T-helper 9 cell (primary cell): ENCODE data around the gene CFAP54.
A peak's percentile ranks its signal among the peaks of the same experiment; 100 is the strongest.

Experiments
- DNase-seq: peaks from one replicate; pipeline ENCODE4 v3.0.0-alpha.2; 2020

CFAP54 gene

DNA sequence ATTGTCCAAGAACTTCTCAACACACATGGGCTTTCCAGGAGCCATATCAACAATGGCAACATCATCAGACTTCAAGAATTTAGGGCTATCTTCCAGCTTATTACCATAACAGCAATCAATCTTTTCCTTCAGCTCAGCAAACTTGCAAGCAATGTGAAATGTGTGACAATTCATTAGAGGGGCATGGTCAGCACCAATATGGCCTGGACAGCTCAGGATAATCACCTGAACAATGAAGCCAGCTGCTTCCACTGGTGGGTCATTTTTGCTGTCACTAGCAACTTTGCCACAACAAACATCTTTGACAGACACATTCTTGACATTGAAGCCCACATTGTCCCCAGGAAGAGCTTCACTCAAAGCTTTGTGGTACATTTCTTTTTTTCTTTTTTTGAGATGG is 411.8 kb downstream of the CFAP54 start:
- no peak for DNase-seq

GRCh38 chr12:96902076-96902475 is 412.7 kb downstream of the CFAP54 start:
- DNase-seq, result no peak

DNA sequence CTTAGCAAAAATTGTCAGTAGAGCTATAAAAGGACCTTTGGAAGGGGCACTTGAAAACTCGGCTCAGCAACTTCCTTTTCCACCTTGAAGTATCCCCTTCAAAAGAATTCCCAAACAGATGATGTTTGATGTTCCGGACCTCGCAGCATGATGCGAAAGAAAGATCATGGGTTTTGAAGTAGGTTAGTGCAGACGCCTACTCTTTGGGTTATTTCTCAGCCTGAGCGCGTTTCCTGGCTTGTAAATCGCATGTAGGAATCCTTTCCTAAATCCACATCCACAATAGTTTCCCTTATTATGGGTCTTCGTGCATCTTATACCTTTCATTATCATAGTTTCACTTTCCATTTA is 417.1 kb downstream of the CFAP54 start:
- no peak for DNase-seq

DNA sequence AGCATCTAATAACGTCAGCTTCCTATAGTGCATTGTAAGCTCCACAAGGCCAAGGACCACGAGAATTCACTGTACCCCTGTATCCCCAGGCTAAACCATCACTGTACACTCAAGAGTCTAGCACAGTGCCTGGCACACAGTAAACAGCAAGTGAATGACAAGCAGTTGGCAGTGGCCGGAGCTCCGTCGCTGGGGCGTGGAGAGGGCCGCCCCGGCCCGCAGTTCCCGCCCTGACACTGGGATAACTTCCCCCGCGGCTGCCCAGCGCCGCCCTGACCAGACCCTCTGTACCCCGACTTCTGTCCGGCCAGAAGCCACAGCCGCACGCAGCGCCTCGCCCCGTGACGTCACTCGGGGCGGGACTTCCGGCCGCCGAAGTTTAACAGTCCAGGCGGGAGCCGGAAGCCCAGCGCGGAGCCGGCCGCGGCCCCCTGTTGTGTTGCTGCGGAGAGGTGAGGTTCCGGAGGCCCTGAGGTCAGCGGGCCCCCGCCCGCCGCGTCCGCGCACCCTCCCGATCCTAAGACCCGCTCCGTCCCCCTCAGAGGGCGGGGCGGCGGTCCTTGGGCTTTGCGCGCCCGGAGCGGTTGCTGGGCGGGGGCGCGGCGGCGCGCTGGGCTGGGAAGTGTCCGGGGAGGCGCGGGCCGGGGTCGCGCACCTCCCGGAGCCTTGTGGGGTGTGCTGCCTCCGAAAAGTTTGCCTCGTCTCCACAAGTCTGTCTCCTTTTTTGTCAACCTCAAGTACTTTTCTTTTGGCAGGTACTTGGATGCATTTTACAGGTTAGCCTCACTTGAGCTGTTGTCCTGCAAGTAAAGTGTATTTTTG is 417.7 kb downstream of the CFAP54 start, which contains the start of gene NEDD1:
Gene NEDD1 (plus strand): TSS at position 409 of the 822 bp plus-strand sequence. CDS start 2,503 bp downstream, outside the sequence.
- DNase-seq, result peak; percentile 77

GRCh38 chr12:96907671-96908422 is 418.5 kb downstream of the CFAP54 start:
- DNase-seq, result no peak

GRCh38 chr12:96908423-96908675 is 419.0 kb downstream of the CFAP54 start:
- DNase-seq, result no peak

DNA sequence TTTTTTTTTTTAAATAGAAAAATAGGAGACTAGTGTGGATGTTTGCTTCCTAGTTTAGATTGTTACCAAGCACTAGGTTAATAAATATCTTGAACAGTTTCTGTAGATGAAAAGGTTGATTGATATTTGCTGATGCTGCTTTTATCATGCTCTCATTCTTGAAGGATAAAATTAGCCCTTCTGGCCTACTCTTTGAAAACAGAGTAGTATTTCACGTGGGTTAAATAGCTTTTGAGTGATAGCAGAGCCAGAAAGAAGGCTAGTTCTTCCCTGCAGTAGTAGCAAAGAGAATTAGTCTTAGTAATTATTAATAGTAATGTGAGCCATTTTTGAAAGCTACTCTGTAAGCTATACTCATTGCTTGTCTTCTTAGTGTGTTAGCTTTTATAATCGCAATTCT is 422.9 kb downstream of the CFAP54 start:
- no peak for DNase-seq

DNA sequence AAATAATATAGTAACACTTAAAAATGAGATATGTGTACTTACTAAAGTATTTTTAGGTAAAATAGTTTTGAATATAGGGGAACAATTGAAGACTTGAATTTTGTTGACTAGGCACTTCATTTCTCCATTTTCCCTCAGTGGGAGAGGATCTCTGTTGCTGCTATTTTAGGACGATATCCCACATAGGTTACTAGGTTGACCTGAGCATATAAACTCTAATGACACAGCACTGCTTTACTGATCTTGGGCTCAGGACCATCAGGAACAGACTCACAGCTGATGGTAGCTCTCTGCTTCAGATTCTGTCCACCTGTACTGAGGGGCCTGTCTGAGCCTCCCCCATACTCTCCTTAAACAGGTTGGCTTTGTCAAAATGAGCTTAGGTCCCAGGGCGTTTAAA is 423.6 kb downstream of the CFAP54 start:
- no peak for DNase-seq

- DNase-seq, result no peak
Measured at GRCh38 chr12:96919510-96920210, 430.3 kb downstream of the CFAP54 start.
